OCI-LY7 (cell line): ENCODE results near the gene GRAMD2A. TPM values are rescaled to one million over a fixed set of nuclear protein-coding genes. Genes with fewer than 3 reads are reported as not detected.

ENCODE experiments used
- BruUV-seq: library from RNA; stranded (reverse); fragments of 400-500 nt; replicated peaks from 2 replicates; lab custom pipeline; 2021; lab: Mats Ljungman, UMichigan
- CTCF ChIA-PET: fragments of 300-600 bp; sonication (Branson Sonifier 250); formaldehyde crosslinking; loops from one replicate; lab custom pipeline; 2022; ENCODE audit warnings: antibody characterized with exemption; ENCODE audit not compliant: unreplicated experiment; lab: Charles Lee
- POLR2A ChIA-PET: fragments of 300-600 bp; sonication (Branson Sonifier 250); formaldehyde crosslinking; loops from one replicate; lab custom pipeline; 2022; ENCODE audit warnings: antibody characterized with exemption; lab: Charles Lee
- DNase-seq: peaks from one replicate; pipeline ENCODE4 v3.0.0-alpha.2; 2015; ENCODE audit warnings: low spot score
- H2AFZ ChIP-seq: fragments of 200-600 bp; sonication (generic), shearing (Covaris generic); 2 replicates; pipeline ENCODE4 v1.6.1; 2014; ENCODE audit warnings: mild to moderate bottlenecking, antibody characterized with exemption, low read length, moderate library complexity
- H3K27ac ChIP-seq: fragments of 200-600 bp; sonication (generic); 2 replicates; pipeline ENCODE4 v1.5.1; 2014; ENCODE audit warnings: mixed run types, low read depth, mild to moderate bottlenecking, moderate library complexity, low read length, inconsistent platforms; ENCODE audit not compliant: poor library complexity, severe bottlenecking
- H3K36me3 ChIP-seq: fragments of 200-600 bp; sonication (generic); 2 replicates; pipeline ENCODE4 v1.6.1; 2014; ENCODE audit warnings: mild to moderate bottlenecking, antibody characterized with exemption, low read length, moderate library complexity, mixed read lengths; ENCODE audit not compliant: insufficient read depth
- H3K4me1 ChIP-seq: fragments of 200-600 bp; sonication (generic); 2 replicates; pipeline ENCODE4 v1.5.1; 2014; ENCODE audit warnings: mild to moderate bottlenecking, low read length; ENCODE audit not compliant: insufficient read depth, poor library complexity, severe bottlenecking
- H3K4me2 ChIP-seq: fragments of 200-600 bp; sonication (generic); 2 replicates; pipeline ENCODE4 v1.6.1; 2014; ENCODE audit warnings: mild to moderate bottlenecking, low read length
- H3K4me3 ChIP-seq: fragments of 200-600 bp; sonication (generic); 2 replicates; pipeline ENCODE4 v1.5.1; 2014; ENCODE audit warnings: mild to moderate bottlenecking, low read depth, low read length; ENCODE audit not compliant: poor library complexity, severe bottlenecking
- H3K79me2 ChIP-seq: fragments of 200-600 bp; sonication (generic); 2 replicates; pipeline ENCODE4 v1.6.1; 2016; ENCODE audit warnings: low read depth, mild to moderate bottlenecking, low read length, moderate library complexity, mixed read lengths; ENCODE audit not compliant: insufficient read depth
- H3K9me2 ChIP-seq: fragments of 200-600 bp; sonication (generic); 2 replicates; pipeline ENCODE4 v1.6.1; 2016; ENCODE audit warnings: mild to moderate bottlenecking, low read length, mixed read lengths; ENCODE audit not compliant: insufficient read depth
- H3K9me3 ChIP-seq: fragments of 200-600 bp; sonication (generic); 2 replicates; pipeline ENCODE4 v1.6.1; 2014; ENCODE audit warnings: mild to moderate bottlenecking, mixed run types, low read length, mixed read lengths
- H4K20me1 ChIP-seq: fragments of 200-600 bp; sonication (generic); 2 replicates; pipeline ENCODE4 v1.6.1; 2014; ENCODE audit warnings: mild to moderate bottlenecking, antibody characterized with exemption, low read length, moderate library complexity, mixed read lengths; ENCODE audit not compliant: insufficient read depth
- CTCF ChIP-seq: fragments of 200-600 bp; sonication (generic); conservative IDR thresholded peaks from 2 replicates; pipeline ENCODE4 v1.5.1; 2014; ENCODE audit warnings: mild to moderate bottlenecking, antibody characterized with exemption, low read length, moderate library complexity, mixed read lengths
- EZH2phosphoT487 ChIP-seq: fragments of 200-600 bp; sonication (generic); IDR thresholded peaks from 2 replicates; pipeline ENCODE4 v1.6.1; 2018; ENCODE audit warnings: low read depth, borderline replicate concordance, mild to moderate bottlenecking, mixed run types, antibody characterized with exemption, low read length, moderate library complexity, mixed read lengths
- intact Hi-C: fragments of 100-400 bp; cut with micrococcal nuclease; formaldehyde crosslinking; loops from one replicate; pipeline ENCODE4 v1.10.0; 2022; ENCODE audit not compliant: unreplicated experiment
- total RNA-seq, 2 experiments: library from RNA; depleted of rRNA in 1 of 2; stranded (reverse); fragments of >200 nt in 1 of 2; shearing (Covaris generic) in 1 of 2; gene quantifications; 2 replicates each; pipeline ENCODE4 v1.2.3, GENCODE V29; 2014 to 2022

Gene GRAMD2A
- total RNA-seq, 2 experiments from 2014 or later, result not detected

GRCh38 chr15:72155635-72156616 is 41.7 kb downstream of the GRAMD2A start:
- Histone ChIP-seq H3K4me3 (peak overlapping the region; percentile 35), H3K27ac (no peak overlapping the region)

GRCh38 chr15:72155003-72155621 is 42.5 kb downstream of the GRAMD2A start:
- POLR2A ChIA-PET, result no interaction called here
- intact Hi-C loops, result loop anchor here (5.0 kb wide), 1 partner anchor 263 kb away; no protein-coding TSS in a partner anchor
- Histone ChIP-seq H2AFZ (peak overlapping the region; percentile 87; the same call in 1 of the 2 replicates), H3K4me3 (no peak overlapping the region), H3K27ac (no peak overlapping the region), H4K20me1 (no peaks in the 10 kb centered on the region), H3K4me1 (peaks cover 6% of the 10 kb centered on the region), H3K9me3 (no peaks in the 10 kb centered on the region), H3K36me3 (no peaks in the 10 kb centered on the region), H3K79me2 (no peaks in the 10 kb centered on the region), H3K9me2 (no peaks in the 10 kb centered on the region), H3K4me2 (peak overlapping the region; percentile 73)
- no TSS peak for BruUV-seq
- DNase-seq, result no peak
- CTCF ChIA-PET, result no interaction called here
- TF ChIP-seq EZH2phosphoT487 (no peak), CTCF (no peak)

More at GRCh38 chr15:72155635-72156616, 41.7 kb downstream of the GRAMD2A start:
- Histone ChIP-seq H4K20me1 (no peaks in the 10 kb centered on the region), H3K36me3 (no peaks in the 10 kb centered on the region), H2AFZ (peak overlapping the region; percentile 87; the same call in 1 of the 2 replicates), H3K4me1 (peaks cover 6% of the 10 kb centered on the region), H3K9me2 (no peaks in the 10 kb centered on the region), H3K9me3 (no peaks in the 10 kb centered on the region), H3K79me2 (no peaks in the 10 kb centered on the region), H3K4me2 (peak overlapping the region; percentile 73)
- peak; percentile 83 for DNase-seq
- intact Hi-C loops, result loop anchor here (1.0 to 5.0 kb wide), 6 partner anchors 113 to 412 kb away; no protein-coding TSS in a partner anchor
- TF ChIP-seq CTCF, result peak; percentile 98
- no peak for TF ChIP-seq EZH2phosphoT487
- POLR2A ChIA-PET, result no interaction called here
- CTCF ChIA-PET, result interaction anchor here (0.6 kb wide), 1 partner anchor 375 kb away, joined by 3 read pairs; no protein-coding TSS in a partner anchor
- BruUV-seq, result no TSS peak
